Mammary epithelial cell (primary cell): ENCODE measurements around the gene SNX30.

Experiments used
- CTCF ChIP-seq, 2 donors: IDR thresholded peaks in 1 of 2; conservative IDR thresholded peaks in 1 of 2; 2 replicates each; pipeline ENCODE4 v1.5.1; 2011 to 2012; ENCODE audit warnings: inconsistent platforms in 2 of 2, low read length in 2 of 2, mild to moderate bottlenecking in 2 of 2, control low read depth in 1 of 2, low read depth in 1 of 2; ENCODE audit not compliant: insufficient read depth in 1 of 2; ENCODE audit errors: extremely low read depth in 1 of 2
- EZH2 ChIP-seq: IDR thresholded peaks from 2 replicates; pipeline ENCODE4 v1.6.1; 2012; ENCODE audit warnings: low read length, inconsistent platforms, borderline replicate concordance

- TF ChIP-seq CTCF (conservative IDR thresholded peaks at IDR 0.05 in 1 of 2, IDR thresholded peaks at IDR 0.05 in 1 of 2; ENCODE audit: extremely low read depth in 1 of 2, insufficient read depth in 1 of 2, low read depth in 1 of 2, low read length in 2 of 2): no peak
- no peak for TF ChIP-seq EZH2
These were observed 98.9 kb downstream of the SNX30 start for GRCh38 chr9:112849363-112849922.
